Skeletal muscle cell (primary cell): ENCODE data around the gene ENAH.
"Not testable (repeated sequence)": the region's sequence is repeated elsewhere in the genome, so short reads cannot be mapped to it uniquely, and the experiment has no call there.

Source experiments
- DNase-seq: peaks from one replicate; pipeline ENCODE4 v3.0.0-alpha.2; 2010; ENCODE audit warnings: low read depth
- H3K4me3 ChIP-seq: 2 replicates; pipeline ENCODE4 v1.5.1; 2011; ENCODE audit warnings: low read depth, mild to moderate bottlenecking, control low read depth, low read length, moderate library complexity

The ENAH gene

DNA sequence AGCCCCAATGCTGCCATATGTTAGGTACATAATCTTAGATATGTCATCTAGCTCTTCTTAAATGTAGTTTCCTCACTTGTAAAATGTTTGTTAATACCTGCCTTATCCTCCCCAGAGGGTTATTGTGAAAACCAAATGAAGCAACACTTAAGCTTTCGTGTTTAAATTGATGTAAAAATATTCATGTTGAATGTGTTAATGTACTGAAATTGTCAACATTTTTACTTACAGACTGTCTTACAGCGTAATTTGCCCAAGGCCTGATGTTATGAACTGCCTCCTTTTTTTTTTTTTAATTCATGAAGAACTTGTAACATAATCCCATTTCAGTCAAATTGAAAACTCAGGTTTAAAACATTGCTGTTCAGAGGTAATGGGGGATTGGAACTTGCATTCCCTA lies 25.6 kb upstream of the ENAH start:
- no peak for DNase-seq
- no peak overlapping the region for H3K4me3 ChIP-seq

- no peak overlapping the region for H3K4me3 ChIP-seq
- no peak for DNase-seq
Measured at GRCh38 chr1:225677350-225678124, 24.6 kb upstream of the ENAH start.

GRCh38 chr1:225674381-225674780 lies 21.5 kb upstream of the ENAH start:
- no peak overlapping the region for H3K4me3 ChIP-seq
- no peak for DNase-seq

DNA sequence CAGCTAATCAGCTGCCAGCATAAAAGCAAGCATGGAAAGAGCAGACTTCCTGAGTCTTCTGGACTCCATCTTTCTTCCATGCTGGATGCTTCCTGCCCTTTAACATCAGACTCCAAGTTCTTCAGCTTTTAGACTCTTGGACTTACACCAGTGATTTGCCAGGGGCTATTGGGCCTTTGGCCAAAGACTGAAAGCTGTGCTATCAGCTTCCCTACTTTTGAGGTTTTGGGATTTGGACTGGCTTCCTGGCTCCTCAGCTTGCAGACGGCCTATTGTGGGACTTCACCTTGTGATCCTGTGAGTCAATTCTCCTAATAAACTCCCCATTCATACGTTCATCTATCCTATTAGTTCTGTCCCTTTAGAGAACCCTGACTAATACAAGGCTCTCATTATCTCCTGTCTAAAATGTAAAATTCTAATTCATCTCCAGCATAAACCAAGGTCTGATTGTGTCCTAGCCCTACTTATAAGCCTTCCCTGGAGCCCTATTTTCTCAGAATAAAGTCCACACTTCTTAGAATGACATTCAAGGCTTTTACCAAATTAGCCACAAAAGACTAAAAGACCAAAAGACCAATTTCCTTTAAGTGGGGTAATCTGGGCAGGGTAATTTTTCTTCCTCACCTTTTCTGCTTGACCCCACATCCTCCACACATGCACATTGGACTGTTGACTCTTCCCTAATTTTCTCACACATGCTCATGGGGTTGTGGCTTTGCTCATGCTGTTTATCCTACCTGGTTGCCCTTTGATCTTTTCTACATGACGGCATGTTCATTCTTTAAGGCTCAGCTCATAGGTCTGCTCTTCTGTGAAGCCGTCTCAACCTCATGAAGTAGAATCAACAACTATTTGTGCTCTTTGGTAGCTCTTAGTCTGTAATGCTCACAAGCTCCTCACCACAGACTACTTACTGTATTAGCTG lies 18.1 kb upstream of the ENAH start:
- DNase-seq, result no peak
- no peak overlapping the region for H3K4me3 ChIP-seq

DNA sequence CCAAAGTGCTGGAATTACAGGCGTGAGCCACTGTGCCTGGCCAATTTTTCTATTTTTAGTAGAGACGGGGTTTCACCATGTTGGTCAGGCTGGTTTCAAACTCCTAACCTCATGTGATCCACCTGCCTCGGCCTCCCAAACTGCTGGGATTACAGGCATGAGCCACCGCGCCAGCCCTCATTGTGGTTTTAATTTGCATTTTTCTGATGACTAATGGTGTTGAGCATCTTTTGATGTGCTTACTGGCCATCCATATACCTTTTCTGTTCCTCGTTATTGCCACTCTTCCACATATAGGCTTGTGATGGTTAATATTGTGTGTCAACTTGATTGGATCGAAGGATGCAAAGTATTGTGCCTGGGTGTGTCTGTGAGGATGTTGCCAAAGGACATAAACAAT lies 17.4 kb upstream of the ENAH start:
- no peak overlapping the region for H3K4me3 ChIP-seq
- no peak for DNase-seq

GRCh38 chr1:225668222-225668621 lies 15.3 kb upstream of the ENAH start:
- H3K4me3 ChIP-seq, result no peak overlapping the region
- no peak for DNase-seq

DNA sequence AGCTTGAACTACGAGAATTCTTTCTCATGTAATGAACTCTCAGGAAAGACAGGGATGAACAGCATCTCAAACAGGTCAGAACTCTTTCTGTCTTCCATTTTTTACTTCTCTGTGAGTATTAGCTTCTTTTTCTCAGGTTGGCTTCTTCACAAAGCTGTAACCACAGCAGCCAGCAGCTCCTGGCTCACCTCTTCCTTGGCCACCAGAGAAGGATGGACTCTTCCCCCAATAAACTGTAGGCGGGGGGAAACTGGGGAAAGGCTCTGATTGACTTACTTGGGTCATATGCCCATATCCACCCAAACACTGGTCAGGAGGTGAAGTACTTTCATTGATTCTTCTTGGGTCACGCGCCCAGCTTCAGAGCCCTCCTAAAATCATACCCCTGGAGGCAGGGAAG lies 14.4 kb upstream of the ENAH start:
- DNase-seq, result no peak
- no peak overlapping the region for H3K4me3 ChIP-seq

- DNase-seq, result no peak
- H3K4me3 ChIP-seq, result no peak overlapping the region
Measured at GRCh38 chr1:225666495-225666894, 13.6 kb upstream of the ENAH start.

DNA sequence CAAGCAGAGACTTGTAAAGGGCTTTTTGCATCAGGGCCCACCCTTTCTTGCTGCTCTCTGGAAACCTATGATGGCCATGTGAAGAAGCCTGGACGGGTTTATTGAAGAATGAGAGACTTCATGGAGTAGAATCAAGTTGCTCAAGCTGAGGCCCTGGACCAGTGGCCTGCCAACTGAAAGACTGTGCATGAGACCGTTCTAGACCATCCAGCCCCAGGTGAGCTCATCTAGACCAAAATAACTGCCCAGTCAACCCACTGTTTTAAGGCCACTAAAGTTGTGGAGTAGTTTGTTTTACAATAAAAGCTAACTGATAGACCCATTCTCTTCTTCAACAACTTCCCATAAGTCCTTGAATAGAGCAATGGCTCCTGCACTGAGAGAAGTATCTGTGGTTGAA lies 11.8 kb upstream of the ENAH start:
- no peak for DNase-seq
- no peak overlapping the region for H3K4me3 ChIP-seq

- no peak overlapping the region for H3K4me3 ChIP-seq
- DNase-seq, result no peak
Measured at GRCh38 chr1:225662155-225662554, 9.2 kb upstream of the ENAH start.

- H3K4me3 ChIP-seq, result no peak overlapping the region
- no peak for DNase-seq
Measured at GRCh38 chr1:225660544-225660946, 7.6 kb upstream of the ENAH start.

GRCh38 chr1:225658041-225658440 lies 5.1 kb upstream of the ENAH start:
- no peak overlapping the region for H3K4me3 ChIP-seq
- no peak for DNase-seq

DNA sequence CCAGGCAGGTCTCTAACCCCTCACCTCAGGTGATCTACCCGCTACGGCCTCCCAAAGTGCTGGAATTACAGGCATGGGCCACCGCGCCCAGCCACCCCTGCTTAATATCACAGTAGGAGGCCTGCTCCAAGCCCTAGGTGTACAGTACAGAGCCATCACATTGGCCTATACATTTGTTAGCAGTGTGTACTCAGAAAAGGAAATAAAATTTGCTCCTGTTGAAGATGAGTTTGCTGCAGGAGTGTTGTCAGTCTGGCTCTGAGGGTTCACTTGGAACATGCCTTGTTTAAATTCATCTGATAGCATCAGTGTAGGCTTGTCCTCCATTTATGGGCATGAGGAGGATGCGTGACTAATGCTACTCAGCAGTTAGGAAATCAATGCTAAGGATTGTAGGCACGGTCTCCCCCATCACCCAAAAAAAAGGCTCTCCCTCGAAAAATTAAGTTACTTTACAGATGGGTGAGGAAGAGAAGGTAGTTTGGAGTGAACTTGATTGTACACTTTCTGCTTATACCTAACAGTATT lies 4.6 kb upstream of the ENAH start:
- H3K4me3 ChIP-seq, result no peak overlapping the region
- peak; percentile 75 for DNase-seq

GRCh38 chr1:225656259-225656655 lies 3.3 kb upstream of the ENAH start:
- not testable (repeated sequence) for DNase-seq, H3K4me3 ChIP-seq

GRCh38 chr1:225655509-225656258 lies 2.8 kb upstream of the ENAH start:
- peak; percentile 96 for DNase-seq
- H3K4me3 ChIP-seq, result no peak overlapping the region

DNA sequence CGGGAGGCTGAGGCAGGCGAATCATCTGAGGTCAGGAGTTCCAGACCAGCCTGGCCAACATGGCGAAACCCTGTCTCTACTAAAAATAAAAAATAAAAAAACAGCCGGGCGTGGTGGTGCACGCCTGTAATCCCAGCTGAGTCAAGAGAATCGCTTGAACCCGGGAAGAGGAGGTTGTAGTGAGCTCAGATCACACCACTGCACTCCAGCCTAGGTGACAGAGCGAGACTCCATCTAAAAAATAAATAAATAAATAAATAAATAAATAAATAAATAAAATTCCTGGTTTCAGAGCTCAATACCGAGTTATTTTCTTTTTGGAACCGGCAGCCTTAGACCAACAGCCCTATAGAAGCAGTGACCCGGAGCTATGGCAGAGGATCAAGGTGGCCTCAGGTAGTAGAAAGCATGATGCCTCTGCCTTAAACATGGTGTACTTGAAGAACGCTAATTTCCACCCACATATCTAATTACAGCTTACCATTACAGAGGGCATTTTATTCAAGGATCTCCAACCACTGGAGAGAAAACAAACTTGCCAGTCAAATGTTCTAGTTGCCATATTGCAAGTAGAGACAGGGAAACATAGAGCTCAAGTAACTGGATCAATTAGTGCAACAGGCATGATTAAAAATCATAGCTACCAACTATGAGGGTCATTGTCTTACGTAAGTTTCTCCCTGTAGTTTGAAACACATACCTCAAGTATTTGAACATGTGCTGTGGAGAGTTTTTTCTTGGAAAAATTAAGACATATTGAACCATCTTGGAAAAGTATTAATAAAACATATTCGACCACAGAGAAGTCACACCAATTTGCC lies 2.0 kb upstream of the ENAH start:
- no peak overlapping the region for H3K4me3 ChIP-seq

DNA sequence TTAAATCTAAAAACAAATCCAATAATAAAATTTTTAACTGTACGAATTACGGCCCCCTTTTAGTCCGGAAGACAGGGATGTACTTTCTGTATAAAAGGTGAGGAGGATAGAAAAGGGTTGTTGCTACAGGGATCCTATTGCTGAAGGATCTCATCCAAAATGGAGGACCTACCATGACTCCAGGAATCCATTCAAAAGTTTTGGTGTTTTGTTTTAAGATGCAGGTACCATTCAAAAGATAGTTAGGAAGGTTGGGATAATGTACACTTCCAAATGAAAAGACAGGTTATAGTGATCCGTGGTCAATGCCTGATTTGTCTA lies 1.3 kb upstream of the ENAH start:
- DNase-seq, result no peak
- H3K4me3 ChIP-seq, result peak overlapping the region; percentile 97

More for the DNA sequence above, 2.0 kb upstream of the ENAH start:
- DNase-seq, result no peak

- peak overlapping the region; percentile 97 for H3K4me3 ChIP-seq
- DNase-seq, result peak; percentile 33
Measured at GRCh38 chr1:225653463-225654276, 747 bp upstream of the ENAH start.
